ENCODE results near the gene NANS. TPM values are rescaled to one million over a fixed set of nuclear protein-coding genes. Genes with fewer than 3 reads are reported as not detected.
"Not testable (repeated sequence)": the region's sequence is repeated elsewhere in the genome, so short reads cannot be mapped to it uniquely, and the experiment has no call there.

Gene NANS
- total RNA-seq, 1 donor from 2014 or later, result 40.3 TPM

GRCh38 chr9:98038958-98039357, 17.6 kb upstream of the NANS start:
- no peak for DNase-seq

DNA sequence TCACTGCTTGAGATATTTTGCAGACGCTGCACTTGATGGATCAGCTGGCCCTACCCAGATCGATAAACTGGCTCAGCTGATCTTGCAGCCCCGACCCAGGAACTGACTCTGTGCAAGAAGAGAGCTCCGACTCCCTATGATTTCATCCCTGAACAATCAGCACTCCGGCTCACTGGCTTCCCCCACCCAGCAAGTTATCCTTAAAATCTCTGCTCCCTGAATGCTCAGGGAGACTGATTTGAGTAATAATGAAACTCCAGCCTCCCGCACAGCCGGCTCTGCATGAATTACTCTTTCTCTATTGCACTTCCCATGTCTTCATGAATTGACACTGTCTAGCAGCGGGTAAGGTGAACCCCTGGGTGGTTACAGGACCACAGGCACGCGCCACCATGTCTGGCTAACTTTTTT, 16.9 kb upstream of the NANS start:
- no peak for DNase-seq

DNA sequence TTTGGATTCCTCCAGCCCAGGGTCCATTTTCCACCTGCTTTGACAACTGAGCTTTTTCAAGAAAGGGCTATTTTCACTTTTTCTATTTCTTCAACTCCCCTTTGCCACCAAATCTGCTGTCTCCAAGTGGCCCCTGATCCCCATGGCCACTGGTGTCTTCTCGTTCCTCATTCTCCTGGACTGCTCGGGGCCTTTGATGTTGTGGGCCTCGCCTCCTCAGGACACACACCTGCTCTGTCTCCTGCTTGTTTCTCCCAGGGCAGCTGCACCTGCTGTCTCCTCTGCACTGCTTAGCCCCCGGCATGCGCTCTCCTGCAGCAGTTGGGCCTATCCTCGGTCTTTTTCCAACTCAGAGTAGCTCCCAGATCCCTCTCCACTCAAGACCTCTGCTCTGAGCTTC, 16.3 kb upstream of the NANS start:
- no peak for DNase-seq

- DNase-seq, result no peak
These were observed 12.6 kb upstream of the NANS start for GRCh38 chr9:98043915-98044314.

DNA sequence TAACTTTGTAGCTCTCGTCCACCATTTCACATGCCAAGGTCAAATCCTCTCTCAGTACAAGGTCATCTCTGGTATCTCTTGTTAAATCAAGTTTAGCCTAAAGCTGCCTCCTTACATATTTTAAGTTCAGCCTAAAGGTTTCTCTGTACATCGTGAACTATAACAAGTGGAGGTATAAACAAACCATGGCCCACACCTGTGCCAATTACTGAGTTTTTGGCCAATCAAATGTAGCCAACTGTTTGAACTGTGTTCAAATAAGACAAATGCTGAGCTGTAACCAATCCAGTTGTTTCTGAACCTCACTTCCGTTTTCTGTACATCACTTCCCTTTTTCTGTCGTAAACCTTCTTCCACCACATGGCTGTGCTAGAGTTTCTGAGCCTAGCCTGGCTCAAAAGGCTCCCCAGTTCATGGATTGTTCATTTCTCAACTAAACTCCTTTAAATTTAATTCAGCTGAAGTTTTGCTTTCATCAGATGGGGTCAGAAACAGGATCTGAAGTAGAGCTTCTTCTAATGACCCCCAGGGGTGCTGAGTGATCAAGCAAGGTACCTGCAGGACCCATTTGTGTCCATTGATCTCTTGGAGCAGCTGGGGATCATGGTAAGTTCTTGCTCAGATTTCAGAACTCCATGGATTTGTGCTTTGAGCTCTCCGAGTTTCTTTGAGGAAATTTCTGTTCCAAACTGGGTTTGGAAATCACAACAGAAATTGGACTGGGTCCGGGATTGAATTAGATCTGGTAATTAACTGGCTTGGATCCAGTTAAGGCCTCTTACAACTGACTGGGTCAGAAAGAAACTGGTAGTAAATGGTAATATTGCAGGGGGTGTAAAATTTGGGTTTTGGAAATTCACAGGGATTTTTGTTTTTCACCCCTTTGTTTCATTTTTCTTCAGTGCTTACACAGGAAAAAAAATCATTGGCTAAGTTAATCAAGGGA, 11.0 kb upstream of the NANS start:
- DNase-seq, result no peak

DNA sequence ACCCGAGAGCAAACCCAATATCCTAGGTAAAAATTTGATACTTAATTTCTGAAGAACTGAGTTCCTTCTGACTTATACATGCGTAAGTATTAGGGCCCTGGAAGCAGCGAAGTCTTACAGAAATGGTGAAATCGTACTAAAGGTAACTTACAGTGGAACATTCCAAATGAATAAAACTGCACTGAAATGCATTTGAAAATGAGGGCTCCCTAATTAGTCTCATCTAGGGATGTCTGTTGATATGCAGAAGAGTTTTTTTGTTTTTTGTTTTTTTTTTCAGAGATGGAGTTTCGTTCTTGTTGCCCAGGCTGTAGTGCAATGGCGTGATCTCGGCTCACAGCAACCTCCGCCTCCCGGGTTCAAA, 10.4 kb upstream of the NANS start:
- no peak for DNase-seq

GRCh38 chr9:98047002-98047401, 9.5 kb upstream of the NANS start:
- DNase-seq, result no peak

DNA sequence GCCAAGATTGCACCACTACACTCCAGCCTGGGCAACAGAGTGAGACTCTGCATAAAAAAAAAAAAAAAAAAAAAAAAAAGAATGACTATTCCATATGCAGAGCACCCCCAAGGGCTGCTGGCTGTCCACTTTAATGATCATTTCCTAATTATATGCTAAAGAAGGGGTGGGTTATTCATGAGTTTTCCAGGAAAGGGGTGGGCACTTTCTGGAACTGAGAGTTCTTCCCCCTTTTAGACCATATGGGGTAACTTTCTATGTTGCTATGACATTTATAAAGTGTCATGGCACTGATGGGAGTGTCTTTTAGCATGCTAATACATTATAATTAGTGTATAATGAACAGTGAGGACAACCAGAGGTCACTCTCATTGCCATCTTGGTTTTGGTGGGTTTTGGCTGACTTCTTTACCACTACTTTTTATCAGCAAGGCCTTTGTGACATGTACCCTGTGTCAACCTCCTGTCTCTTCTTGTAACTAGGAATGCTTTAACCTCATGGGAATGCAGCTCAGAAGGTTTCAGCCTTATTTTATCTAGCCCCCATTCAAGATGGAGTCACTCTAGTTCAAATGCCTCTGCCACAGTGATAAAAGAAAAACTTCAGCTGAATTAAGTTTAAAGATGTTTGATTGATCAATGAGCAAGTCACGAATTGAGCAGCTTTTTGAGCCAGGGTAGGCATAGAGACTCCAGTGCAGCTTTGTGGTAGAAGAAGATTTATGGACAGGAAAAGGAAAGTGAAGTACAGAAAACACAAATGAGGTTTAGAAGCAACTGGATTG, 7.1 kb upstream of the NANS start:
- DNase-seq, result no peak

DNA sequence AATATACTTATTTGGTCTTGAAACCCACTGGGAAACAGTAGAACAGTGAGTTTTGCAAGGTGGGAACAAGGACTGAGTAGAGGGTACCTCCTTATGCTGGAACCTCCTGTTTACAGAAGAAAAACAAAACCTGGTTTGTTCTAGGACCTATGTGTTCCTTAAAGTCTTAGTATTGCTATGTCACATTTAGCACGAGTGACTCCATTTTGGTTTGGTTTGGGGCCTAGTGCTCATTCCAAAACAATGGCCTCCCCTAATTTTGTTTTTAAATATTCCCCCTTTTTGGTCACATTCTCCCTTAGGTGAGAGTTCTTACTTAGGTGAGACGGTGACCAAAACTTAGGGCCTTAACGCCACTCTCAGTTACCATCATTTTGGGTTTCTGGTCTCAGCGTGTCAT, 6.2 kb upstream of the NANS start:
- DNase-seq, result no peak

DNA sequence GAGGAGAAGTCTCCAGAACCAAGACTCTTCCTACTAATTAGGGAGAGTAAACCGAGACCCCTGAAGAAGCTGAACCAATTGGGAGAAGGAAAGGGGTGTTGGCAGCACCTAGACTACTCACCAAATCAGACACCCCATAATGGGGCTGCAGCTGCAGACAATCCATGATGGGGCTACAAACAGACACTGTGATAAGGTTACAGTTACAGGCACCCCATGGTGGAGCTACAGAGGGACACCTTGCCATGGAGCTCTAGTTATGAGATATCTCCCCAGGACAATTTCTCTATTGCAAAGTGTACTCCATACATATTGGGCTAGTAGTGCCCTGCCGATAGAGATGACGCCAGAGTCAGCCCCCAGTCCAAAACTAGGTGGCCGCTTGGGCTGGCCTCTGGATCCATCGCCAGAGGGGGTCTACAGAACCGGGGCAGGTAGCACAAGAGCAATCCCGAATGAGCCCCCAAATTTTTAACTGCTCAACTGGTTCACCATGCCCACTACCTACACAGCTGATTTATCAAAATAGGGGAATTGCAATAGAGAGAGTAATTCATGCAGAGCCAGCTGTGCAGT, 2.1 kb upstream of the NANS start:
- no peak for DNase-seq

GRCh38 chr9:98057138-98057799, 737 bp downstream of the NANS start:
- no peak for DNase-seq

GRCh38 chr9:98062161-98062560, 5.6 kb downstream of the NANS start:
- DNase-seq, result no peak

DNA sequence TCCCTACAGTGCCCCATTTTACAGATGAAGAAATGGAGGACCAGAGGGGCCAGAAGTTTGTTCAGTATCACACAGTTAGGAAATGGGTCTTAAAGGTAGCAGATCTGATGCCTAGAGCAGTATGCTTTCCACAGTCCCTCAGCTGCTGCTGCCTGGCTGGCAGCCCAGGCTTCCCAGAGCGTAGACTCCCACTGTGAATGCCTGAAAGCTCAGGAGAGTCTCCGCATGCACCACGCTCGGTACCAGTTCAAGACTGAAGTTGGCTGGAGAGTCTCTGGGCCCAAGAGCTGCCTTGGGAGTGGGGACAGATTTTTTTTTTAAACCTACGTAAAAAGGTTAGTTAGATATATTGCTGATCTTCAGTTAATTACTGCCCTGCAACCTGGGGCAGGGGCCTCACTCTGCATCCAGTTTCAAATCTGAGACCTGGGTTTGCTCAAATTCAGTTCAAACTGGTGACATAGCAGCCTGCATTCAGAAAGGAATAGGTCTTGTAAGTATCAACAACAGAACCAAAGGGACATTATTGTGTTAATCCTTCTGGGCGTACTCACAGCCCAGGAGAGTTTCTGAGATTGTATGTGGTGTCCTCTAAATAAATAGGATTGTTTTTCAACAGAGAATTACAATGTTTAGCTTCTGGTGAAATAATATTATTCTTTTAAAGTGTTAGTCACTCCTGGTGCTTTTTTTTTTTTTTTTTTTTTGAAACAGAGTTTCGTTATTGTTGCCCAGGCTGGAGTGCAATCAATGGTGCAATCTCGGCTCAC, 8.3 kb downstream of the NANS start:
- DNase-seq, result no peak

DNA sequence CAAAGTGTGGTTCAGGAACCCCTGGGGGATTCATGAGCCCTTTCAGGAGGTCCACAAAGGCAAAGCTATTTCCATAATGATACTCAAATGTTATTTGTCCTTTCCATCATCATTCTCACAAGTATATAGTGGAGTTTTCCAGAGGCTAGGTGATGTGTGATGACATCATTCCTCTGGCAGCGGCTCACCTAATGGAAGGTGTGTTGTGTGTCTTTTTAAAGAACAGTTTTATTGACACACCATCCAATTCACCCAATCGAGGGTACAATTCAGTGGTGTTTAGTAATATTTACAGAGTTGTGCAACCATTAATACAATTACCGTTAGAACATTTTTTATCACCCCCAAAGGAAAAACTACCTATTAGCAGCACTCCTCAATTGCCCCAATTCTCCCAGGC, 9.7 kb downstream of the NANS start:
- no peak for DNase-seq

- no peak for DNase-seq
These were observed 10.7 kb downstream of the NANS start for GRCh38 chr9:98067184-98067583.

- DNase-seq, result no peak
These were observed 13.0 kb downstream of the NANS start for GRCh38 chr9:98069551-98069950.

DNA sequence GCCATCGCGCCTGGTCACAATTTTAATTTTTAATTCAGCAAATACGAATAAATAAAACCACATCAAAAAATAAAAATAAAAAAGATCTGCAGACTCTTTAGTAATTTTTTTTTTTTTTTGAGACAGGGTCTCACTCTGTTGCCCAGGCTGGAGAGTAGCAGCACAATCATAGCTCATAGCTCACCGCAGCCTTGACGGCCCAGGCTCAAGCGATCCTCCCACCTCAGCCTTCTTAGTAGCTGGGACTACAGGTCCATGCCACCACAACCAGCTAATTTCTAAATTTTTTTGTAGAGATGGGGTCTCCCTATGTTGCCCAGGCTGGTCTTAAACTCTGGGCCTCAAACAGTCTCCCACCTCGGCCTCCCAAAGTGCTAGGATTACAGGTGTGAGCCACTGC, 14.2 kb downstream of the NANS start:
- DNase-seq, result no peak

GRCh38 chr9:98071737-98072136, 15.2 kb downstream of the NANS start:
- DNase-seq, result no peak

DNA sequence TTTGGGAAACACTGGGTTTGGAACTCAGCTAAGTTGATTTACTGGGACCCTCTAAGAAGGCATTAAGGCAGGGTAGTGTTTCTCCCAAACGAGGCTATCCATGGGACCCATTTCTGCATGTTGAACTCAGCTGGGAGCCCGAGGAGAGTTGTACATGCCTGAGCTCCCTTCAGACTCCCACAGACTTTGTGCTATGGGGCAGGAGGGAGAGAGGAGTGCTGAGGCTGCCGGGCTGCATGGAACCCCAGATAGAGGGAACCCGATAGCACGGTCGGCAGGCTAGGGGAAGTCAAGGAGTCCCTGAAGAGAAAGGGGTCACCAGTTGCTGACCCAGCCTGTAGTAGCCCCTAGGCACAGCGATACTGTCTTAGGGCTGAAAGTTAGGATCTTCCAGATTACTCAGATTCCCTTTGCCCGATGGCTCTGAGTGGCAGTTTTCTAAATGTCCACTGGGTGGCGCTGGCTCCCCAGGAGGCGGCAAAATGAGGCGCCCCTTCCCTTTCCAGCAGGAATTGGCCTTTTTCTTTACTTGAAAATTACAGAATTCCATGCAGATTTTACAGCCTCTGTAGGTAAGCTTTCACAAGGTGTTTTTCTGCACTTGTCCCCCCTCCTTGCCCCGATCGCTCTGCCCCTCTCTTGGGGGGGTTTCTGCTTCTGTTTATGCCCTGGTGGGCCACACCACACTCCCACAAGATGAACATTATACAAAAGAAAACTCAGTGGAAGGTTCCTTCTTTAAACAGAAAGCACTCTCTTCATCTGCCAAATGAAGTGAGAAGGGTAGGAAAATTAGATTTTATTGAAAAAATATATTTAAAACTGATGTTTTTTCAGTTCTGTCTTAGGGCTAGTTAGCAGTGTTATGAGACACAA, 17.8 kb downstream of the NANS start:
- DNase-seq, result peak; percentile 77

- DNase-seq, result no peak
These were observed 18.8 kb downstream of the NANS start for GRCh38 chr9:98075332-98075805.

DNA sequence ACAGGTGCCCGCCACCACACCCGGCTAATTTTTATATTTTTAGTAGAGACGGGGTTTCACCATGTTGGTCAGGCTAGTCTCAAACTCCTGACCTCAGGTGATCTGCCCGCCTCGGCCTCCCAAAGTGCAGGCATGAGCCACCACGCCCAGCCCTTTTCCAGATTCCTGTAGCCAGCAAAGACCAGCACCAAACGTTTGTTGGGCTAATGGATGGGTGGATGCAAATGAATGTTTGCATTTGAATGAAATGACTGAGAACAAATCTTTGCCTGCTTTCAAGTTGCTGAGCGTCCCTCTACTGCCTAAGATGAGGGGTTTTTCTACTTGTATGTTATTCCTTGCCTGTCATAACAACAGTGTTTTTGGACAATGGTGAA, 20.0 kb downstream of the NANS start:
- DNase-seq, result not testable (repeated sequence)
